Esophagus muscularis mucosa (tissue), 4 donors: ENCODE data around the gene DIAPH1. TPM values are rescaled to one million over a fixed set of nuclear protein-coding genes. Genes with fewer than 3 reads are reported as not detected.

ENCODE experiments used
- DNase-seq: peaks from one replicate; pipeline ENCODE4 v3.0.0-alpha.2; 2017; ENCODE audit errors: extremely low spot score
- H3K27ac ChIP-seq, 4 donors: fragments of 200-600 bp; sonication (generic); replicated peaks in 1 of 4; 1 replicate in 3 of 4; 2 replicates in 1 of 4; pipeline ENCODE4 v1.5.1; 2016 to 2019; ENCODE audit warnings: mild to moderate bottlenecking in 1 of 4
- H3K27me3 ChIP-seq, 4 donors: fragments of 200-600 bp; sonication (generic); one replicate each; pipeline versions ENCODE4 v1.5.1 to v1.6.0; 2016 to 2019
- H3K36me3 ChIP-seq, 4 donors: fragments of 200-600 bp; sonication (generic); one replicate each; pipeline ENCODE4 v1.5.1; 2016 to 2019
- H3K4me1 ChIP-seq, 4 donors: fragments of 200-600 bp; sonication (generic); one replicate each; pipeline ENCODE4 v1.5.1; 2016 to 2019
- H3K4me3 ChIP-seq, 4 donors: fragments of 200-600 bp; sonication (generic); 1 replicate in 2 of 4; 2 replicates in 2 of 4; pipeline ENCODE4 v1.5.1; 2016 to 2019; ENCODE audit warnings: mild to moderate bottlenecking in 4 of 4, moderate library complexity in 1 of 4
- H3K9me3 ChIP-seq, 4 donors: fragments of 200-600 bp; sonication (generic); 1 replicate in 3 of 4; 2 replicates in 1 of 4; pipeline ENCODE4 v1.5.1; 2016 to 2019
- CTCF ChIP-seq, 3 experiments: fragments of 200-600 bp in 2 of 3; fragments of 450-650 bp in 1 of 3; sonication (generic) in 2 of 3; IDR thresholded peaks; one replicate each; pipeline ENCODE4 v1.5.1; 2017 to 2019; ENCODE audit warnings: antibody characterized with exemption in 3 of 3, mild to moderate bottlenecking in 2 of 3, moderate library complexity in 1 of 3
- EP300 ChIP-seq: sonication (generic); formaldehyde crosslinking; IDR thresholded peaks from one replicate; pipeline ENCODE4 v1.6.1; 2017; ENCODE audit warnings: antibody characterized with exemption
- POLR2A ChIP-seq: fragments of 450-650 bp; IDR thresholded peaks from one replicate; pipeline ENCODE4 v1.6.1; 2017; ENCODE audit warnings: antibody characterized with exemption, moderate library complexity, mild to moderate bottlenecking, low read depth
- POLR2AphosphoS5 ChIP-seq, 2 donors: sonication (generic); formaldehyde crosslinking; IDR thresholded peaks; one replicate each; pipeline ENCODE4 v1.6.1; 2017; ENCODE audit warnings: antibody characterized with exemption in 2 of 2
- WGBS: methylation state at CpG from one replicate; pipeline ENCODE4 v1.1.5; 2018; 5-methylcytosine and 5-hydroxymethylcytosine counted together
- intact Hi-C: fragments of 100-400 bp; cut with DNase I; formaldehyde crosslinking; loops from one replicate; pipeline ENCODE4 v1.15.1; 2023
- total RNA-seq, 4 donors: library from RNA; depleted of rRNA; stranded (reverse); fragments of >200 nt; gene quantifications; one replicate each; pipeline versions ENCODE4 v1.1.0 to v1.2.1, GENCODE V29; 2016

The DIAPH1 gene
- total RNA-seq, 4 donors from 2014 or later = 34.1 to 53.0 (median 45.9) TPM

- TF ChIP-seq EP300 = no peak
- TF ChIP-seq CTCF (IDR thresholded peaks at IDR 0.05) = no peak
- Histone ChIP-seq H3K27ac (peak overlapping the region; percentile 73 to 83 (median 82)), H3K4me3 (no peak overlapping the region), H3K4me1 (peaks cover 32 to 51% (median 37%) of the 10 kb centered on the region in 4 donors), H3K36me3 (peaks cover 0 to 72% (median 30%) of the 10 kb centered on the region in 4 donors), H3K27me3 (no peaks in the 10 kb centered on the region), H3K9me3 (no peaks in the 10 kb centered on the region)
- intact Hi-C loops = loop anchor here (10.0 kb wide), 1 partner anchor 115 kb away; the partner anchor contains the start of genes PCDHGA10 and PCDHGB7
- WGBS = 91% methylated on average over 7 of the region's 7 CpGs
- no peak for DNase-seq
These were observed 88.9 kb downstream of the DIAPH1 start for GRCh38 chr5:141529873-141530272.

GRCh38 chr5:141529002-141529401 is 89.8 kb downstream of the DIAPH1 start:
- Histone ChIP-seq H3K4me1 (peaks cover 38 to 60% (median 46%) of the 10 kb centered on the region in 4 donors), H3K36me3 (peaks cover 0 to 68% (median 29%) of the 10 kb centered on the region in 4 donors), H3K9me3 (no peaks in the 10 kb centered on the region), H3K4me3 (peak overlapping the region in 1 of 4 donors; percentile 1), H3K27ac (peak overlapping the region; percentile 73 to 83 (median 82)), H3K27me3 (no peaks in the 10 kb centered on the region)
- intact Hi-C loops = loop anchor here (10.0 kb wide), 1 partner anchor 114 kb away; the partner anchor contains the start of genes PCDHGA10 and PCDHGB7
- 57% methylated on average over 5 of the region's 5 CpGs for WGBS
- TF ChIP-seq EP300 (no peak), POLR2AphosphoS5 (IDR thresholded peaks at IDR 0.05) (peak in 1 of 2 donors; percentile 4)
- DNase-seq = no peak

- peaks cover 0 to 67% (median 26%) of the 10 kb centered on the region in 4 donors for H3K36me3 ChIP-seq
- H3K27ac ChIP-seq = peak overlapping the region; percentile 73 to 83 (median 82)
- no peaks in the 10 kb centered on the region for H3K9me3 ChIP-seq
- TF ChIP-seq CTCF (IDR thresholded peaks at IDR 0.05) = no peak
- TF ChIP-seq POLR2AphosphoS5 (IDR thresholded peaks at IDR 0.05) = peak; percentile 31 to 36
- peak; percentile 1 for TF ChIP-seq EP300
- TF ChIP-seq POLR2A = no peak
- H3K27me3 ChIP-seq = no peaks in the 10 kb centered on the region
- intact Hi-C loops = loop anchor here (10.0 kb wide), 1 partner anchor 114 kb away; the partner anchor contains the start of genes PCDHGA10 and PCDHGB7
- peak; percentile 94 for DNase-seq
- H3K4me3 ChIP-seq = peak overlapping the region in 1 of 4 donors; percentile 1
- WGBS = 67% methylated on average over 11 of the region's 11 CpGs
- peaks cover 43 to 63% (median 51%) of the 10 kb centered on the region in 4 donors for H3K4me1 ChIP-seq
These were observed 90.4 kb downstream of the DIAPH1 start for GRCh38 chr5:141528291-141528984.

GRCh38 chr5:141527426-141527825 is 91.4 kb downstream of the DIAPH1 start:
- DNase-seq = no peak
- Histone ChIP-seq H3K27ac (peak overlapping the region; percentile 73 to 83 (median 82)), H3K9me3 (no peaks in the 10 kb centered on the region), H3K27me3 (no peaks in the 10 kb centered on the region), H3K4me1 (peaks cover 52 to 68% (median 56%) of the 10 kb centered on the region in 4 donors), H3K36me3 (peaks cover 0 to 61% (median 29%) of the 10 kb centered on the region in 4 donors), H3K4me3 (no peak overlapping the region)
- 60% methylated on average over 1 of the region's 1 CpG for WGBS
- intact Hi-C loops = loop anchor here (10.0 kb wide), 1 partner anchor 113 kb away; the partner anchor contains the start of genes PCDHGA10 and PCDHGB7
- TF ChIP-seq POLR2AphosphoS5 (IDR thresholded peaks at IDR 0.05) = peak in 1 of 2 donors; percentile 16
- TF ChIP-seq CTCF (IDR thresholded peaks at IDR 0.05) = no peak

- no peak overlapping the region for H3K4me3 ChIP-seq
- TF ChIP-seq POLR2A = no peak
- TF ChIP-seq CTCF (IDR thresholded peaks at IDR 0.05) = no peak
- TF ChIP-seq POLR2AphosphoS5 (IDR thresholded peaks at IDR 0.05) = no peak
- no peak for TF ChIP-seq EP300
- H3K27me3 ChIP-seq = no peaks in the 10 kb centered on the region
- peaks cover 69 to 85% (median 74%) of the 10 kb centered on the region in 4 donors for H3K4me1 ChIP-seq
- intact Hi-C loops = loop anchor here (2.0 to 10.0 kb wide), 2 partner anchors 33 to 111 kb away; partner anchors contain the start of genes PCDHGA10 and PCDHGB7
- peaks cover 0 to 54% (median 29%) of the 10 kb centered on the region in 4 donors for H3K36me3 ChIP-seq
- DNase-seq = no peak
- peak overlapping the region; percentile 73 to 83 (median 82) for H3K27ac ChIP-seq
- WGBS = 72% methylated on average over 7 of the region's 7 CpGs
- no peaks in the 10 kb centered on the region for H3K9me3 ChIP-seq
These were observed 93.1 kb downstream of the DIAPH1 start for GRCh38 chr5:141525653-141526052.
